Measurements from ENCODE around the gene CEND1. TPM values are rescaled to one million over a fixed set of nuclear protein-coding genes. Genes with fewer than 3 reads are reported as not detected.

Gene CEND1
- total and polyA plus RNA-seq, 2 of the 13 experiments (the other 11 are each of a cell fraction or from before 2014, with no cell fraction given) = not detected

- Histone ChIP-seq H3K9me3 (ENCODE audit: low read length) (no peaks in the 10 kb centered on the region), H3K4me2 (ENCODE audit: low read depth, low read length) (no peak overlapping the region), H4K20me1 (ENCODE audit: insufficient read depth, low read length) (no peaks in the 10 kb centered on the region), H3K4me1 (ENCODE audit: insufficient read depth, low read length) (peaks cover 5% of the 10 kb centered on the region), H3K36me3 (replicated peaks in 1 of 2; ENCODE audit: control insufficient read depth in 1 of 2, insufficient read depth in 2 of 2, low read length in 2 of 2) (no peaks in the 10 kb centered on the region; a peak in 1 of 5 replicates), H3K4me3 (replicated peaks in 1 of 3; ENCODE audit: insufficient read depth in 1 of 3, low read depth in 2 of 3, low read length in 3 of 3) (no peak overlapping the region), H3K27me3 (ENCODE audit: control insufficient read depth in 1 of 2, insufficient read depth in 2 of 2, low read length in 2 of 2) (peaks cover 0 to 2% of the 10 kb centered on the region in 2 experiments; a peak in 2 of 5 replicates), H3K27ac (ENCODE audit: extremely low read length, insufficient read depth, low read length) (no peak overlapping the region), H3K79me2 (ENCODE audit: insufficient read depth, low read length) (peaks cover 4% of the 10 kb centered on the region), H2AFZ (ENCODE audit: low read length) (no peak overlapping the region), H3K9ac (ENCODE audit: insufficient read depth, low read depth, low read length) (no peak overlapping the region)
- FAIRE-seq (no peak), ATAC-seq (no peak), DNase-seq (ENCODE audit: low spot score) (no peak)
- intact Hi-C loops (cut with micrococcal nuclease; ENCODE audit: unreplicated experiment) = no loop called here
- in situ Hi-C loops (cut with HindIII; ENCODE audit: extremely low pct_ligation_motif_present, low pct_unique_long_range_greater_than_20kb) = no loop called here
- BruUV-seq (replicated peaks) = no TSS peak
- 99% methylated on average over 11 of the region's 31 CpGs for WGBS (ENCODE audit: low lambda C conversion rate)
- TF ChIP-seq ZNF12 (CRISPR knock-in tag; IDR thresholded peaks at IDR 0.05) = no peak
- TF ChIP-seq, protein P1, sequence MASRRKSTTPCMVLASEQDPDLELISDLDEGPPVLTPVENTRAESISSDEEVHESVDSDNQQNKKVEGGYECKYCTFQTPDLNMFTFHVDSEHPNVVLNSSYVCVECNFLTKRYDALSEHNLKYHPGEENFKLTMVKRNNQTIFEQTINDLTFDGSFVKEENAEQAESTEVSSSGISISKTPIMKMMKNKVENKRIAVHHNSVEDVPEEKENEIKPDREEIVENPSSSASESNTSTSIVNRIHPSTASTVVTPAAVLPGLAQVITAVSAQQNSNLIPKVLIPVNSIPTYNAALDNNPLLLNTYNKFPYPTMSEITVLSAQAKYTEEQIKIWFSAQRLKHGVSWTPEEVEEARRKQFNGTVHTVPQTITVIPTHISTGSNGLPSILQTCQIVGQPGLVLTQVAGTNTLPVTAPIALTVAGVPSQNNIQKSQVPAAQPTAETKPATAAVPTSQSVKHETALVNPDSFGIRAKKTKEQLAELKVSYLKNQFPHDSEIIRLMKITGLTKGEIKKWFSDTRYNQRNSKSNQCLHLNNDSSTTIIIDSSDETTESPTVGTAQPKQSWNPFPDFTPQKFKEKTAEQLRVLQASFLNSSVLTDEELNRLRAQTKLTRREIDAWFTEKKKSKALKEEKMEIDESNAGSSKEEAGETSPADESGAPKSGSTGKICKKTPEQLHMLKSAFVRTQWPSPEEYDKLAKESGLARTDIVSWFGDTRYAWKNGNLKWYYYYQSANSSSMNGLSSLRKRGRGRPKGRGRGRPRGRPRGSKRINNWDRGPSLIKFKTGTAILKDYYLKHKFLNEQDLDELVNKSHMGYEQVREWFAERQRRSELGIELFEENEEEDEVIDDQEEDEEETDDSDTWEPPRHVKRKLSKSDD (CRISPR knock-in tag; IDR thresholded peaks at IDR 0.05; ENCODE audit: low read depth) = no peak
- TF ChIP-seq ZNF383 (CRISPR knock-in tag; IDR thresholded peaks at IDR 0.05; ENCODE audit: borderline replicate concordance) = no peak
- no peak for TF ChIP-seq HINFP (CRISPR knock-in tag; IDR thresholded peaks at IDR 0.05; ENCODE audit: low read depth)
- no peak for TF ChIP-seq SKI (IDR thresholded peaks at IDR 0.05; ENCODE audit: partially characterized antibody)
- TF ChIP-seq, protein P2, sequence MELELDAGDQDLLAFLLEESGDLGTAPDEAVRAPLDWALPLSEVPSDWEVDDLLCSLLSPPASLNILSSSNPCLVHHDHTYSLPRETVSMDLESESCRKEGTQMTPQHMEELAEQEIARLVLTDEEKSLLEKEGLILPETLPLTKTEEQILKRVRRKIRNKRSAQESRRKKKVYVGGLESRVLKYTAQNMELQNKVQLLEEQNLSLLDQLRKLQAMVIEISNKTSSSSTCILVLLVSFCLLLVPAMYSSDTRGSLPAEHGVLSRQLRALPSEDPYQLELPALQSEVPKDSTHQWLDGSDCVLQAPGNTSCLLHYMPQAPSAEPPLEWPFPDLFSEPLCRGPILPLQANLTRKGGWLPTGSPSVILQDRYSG (CRISPR knock-in tag; IDR thresholded peaks at IDR 0.05) = no peak
- TF ChIP-seq RNF2 (conservative IDR thresholded peaks at IDR 0.05; ENCODE audit: low read depth) = no peak
- POLR2A ChIA-PET = interaction anchor here (5.3 kb wide), 1 partner anchor 16 kb away, joined by 44 read pairs; the partner anchor contains the start of gene GATD1
- CTCF ChIA-PET (ENCODE audit: low intra/inter-chr PET ratio, low total read pairs) = no interaction called here
Measured at GRCh38 chr11:794013-794765, 4.3 kb upstream of the CEND1 start.

Measured in HepG2 (cell line).